ENCODE data around the gene JPH4.

Gene JPH4

GRCh38 chr14:23547924-23548323, 30.7 kb downstream of the JPH4 start (continued):
- TF ChIP-seq CSRNP3 (CRISPR knock-in tag; IDR thresholded peaks at IDR 0.05): no peak

- TF ChIP-seq ZC3H10 (CRISPR knock-in tag; IDR thresholded peaks at IDR 0.05): no peak
- TF ChIP-seq CREB5 (CRISPR knock-in tag; IDR thresholded peaks at IDR 0.05; ENCODE audit: low read depth): no peak
- ATAC-seq: no peak
Observed at GRCh38 chr14:23546450-23547035, 32.0 kb downstream of the JPH4 start.

- TF ChIP-seq ZNF8 (CRISPR knock-in tag; IDR thresholded peaks at IDR 0.05): no peak
- no peak for TF ChIP-seq POU6F1 (CRISPR knock-in tag; IDR thresholded peaks at IDR 0.05; ENCODE audit: borderline replicate concordance, low read depth)
- no peak for TF ChIP-seq TCF4 (CRISPR knock-in tag; IDR thresholded peaks at IDR 0.05; ENCODE audit: borderline replicate concordance)
- no peak for TF ChIP-seq GLIS3 (CRISPR knock-in tag; IDR thresholded peaks at IDR 0.05)
- ATAC-seq: no peak
Observed at GRCh38 chr14:23545740-23546365, 32.7 kb downstream of the JPH4 start.

- TF ChIP-seq RARB (CRISPR knock-in tag; IDR thresholded peaks at IDR 0.05) (no peak), ARNTL (CRISPR knock-in tag; IDR thresholded peaks at IDR 0.05; ENCODE audit: borderline replicate concordance, low read depth) (no peak), ZFP30 (CRISPR knock-in tag; IDR thresholded peaks at IDR 0.05) (no peak), TCF4 (CRISPR knock-in tag; IDR thresholded peaks at IDR 0.05; ENCODE audit: borderline replicate concordance) (no peak), ZNF565 (CRISPR knock-in tag; conservative IDR thresholded peaks at IDR 0.05; ENCODE audit: low read depth) (no peak), GLIS3 (CRISPR knock-in tag; IDR thresholded peaks at IDR 0.05) (no peak), TSHZ2 (CRISPR knock-in tag; IDR thresholded peaks at IDR 0.05) (no peak)
- ATAC-seq: no peak
Observed at GRCh38 chr14:23544511-23545447, 33.8 kb downstream of the JPH4 start.

GRCh38 chr14:23543403-23543802, 35.2 kb downstream of the JPH4 start:
- ATAC-seq: no peak
- TF ChIP-seq ZNF70 (CRISPR knock-in tag; IDR thresholded peaks at IDR 0.05) (no peak), PATZ1 (CRISPR knock-in tag; IDR thresholded peaks at IDR 0.05; ENCODE audit: borderline replicate concordance) (no peak), CSRNP3 (CRISPR knock-in tag; IDR thresholded peaks at IDR 0.05) (no peak), CSDC2 (CRISPR knock-in tag; IDR thresholded peaks at IDR 0.05) (no peak), TCF4 (CRISPR knock-in tag; IDR thresholded peaks at IDR 0.05; ENCODE audit: borderline replicate concordance) (no peak), OSR1 (CRISPR knock-in tag; IDR thresholded peaks at IDR 0.05) (no peak), ISL1 (CRISPR knock-in tag; IDR thresholded peaks at IDR 0.05) (no peak)
